HCT116 (cell line): ENCODE results near the gene BCAS2.

ENCODE experiments used
- CTCF ChIP-seq, 3 experiments: fragments of 200-600 bp in 1 of 3; sonication (generic) in 1 of 3; IDR thresholded peaks in 2 of 3; conservative IDR thresholded peaks in 1 of 3; 2 replicates each; pipeline ENCODE4 v1.5.1; 2012 to 2017; ENCODE audit warnings: low read depth in 2 of 3, low read length in 2 of 3, antibody characterized with exemption in 1 of 3, borderline replicate concordance in 1 of 3, control low read depth in 1 of 3, mild to moderate bottlenecking in 1 of 3, mixed read lengths in 1 of 3, mixed run types in 1 of 3, moderate library complexity in 1 of 3; ENCODE audit not compliant: insufficient read depth in 1 of 3
- JUND ChIP-seq: IDR thresholded peaks from 2 replicates; pipeline ENCODE4 v1.6.1; 2012
- POLR2AphosphoS5 ChIP-seq: IDR thresholded peaks from 2 replicates; pipeline ENCODE4 v1.6.1; 2011; ENCODE audit warnings: mild to moderate bottlenecking, low read depth, low read length, moderate library complexity
- ZFX ChIP-seq: fragments of 450-650 bp; IDR thresholded peaks from 2 replicates; pipeline ENCODE4 v1.6.1; 2017

DNA sequence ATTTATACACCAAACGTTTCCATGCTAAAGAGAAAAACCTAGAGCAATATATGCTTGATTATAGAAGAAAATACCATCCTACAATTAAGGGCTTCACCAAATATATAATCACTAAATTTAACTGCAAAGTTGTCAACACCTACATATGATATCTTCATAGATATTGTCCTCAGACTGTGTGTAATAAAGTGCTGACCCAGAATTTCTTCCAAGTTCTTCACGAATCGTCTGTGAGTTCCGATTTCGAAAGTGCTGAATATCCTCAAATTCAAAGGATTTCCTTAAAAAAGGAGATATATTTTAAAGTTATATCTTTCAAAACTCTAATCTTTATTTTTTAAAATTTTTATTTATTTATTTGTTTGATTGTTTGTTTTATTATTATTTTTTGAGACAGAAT lies 41.9 kb upstream of the BCAS2 start:
- TF ChIP-seq CTCF (IDR thresholded peaks at IDR 0.05 in 2 of 3, conservative IDR thresholded peaks at IDR 0.05 in 1 of 3; ENCODE audit: borderline replicate concordance in 1 of 3, insufficient read depth in 1 of 3, low read depth in 2 of 3, low read length in 2 of 3): no peak
- no peak for TF ChIP-seq JUND
- no peak for TF ChIP-seq POLR2AphosphoS5
- no peak for TF ChIP-seq ZFX
